HEK293 (cell line): ENCODE measurements around the gene FAM83D.
A peak's percentile ranks its signal among the peaks of the same experiment; 100 is the strongest.

Experiments
- CTCF ChIA-PET: fragments of 350-600 bp; formaldehyde crosslinking; extraction: SDS; loops from one replicate; lab custom pipeline; 2021; ENCODE audit warnings: antibody characterized with exemption; lab: Yijun Ruan, JAX
- POLR2A ChIA-PET: fragments of 300-600 bp; formaldehyde crosslinking; extraction: SDS; loops from one replicate; lab custom pipeline; 2020; ENCODE audit warnings: antibody characterized with exemption, inconsistent platforms; lab: Yijun Ruan, JAX
- H3K27ac ChIP-seq: fragments of 200-500 bp; sonication (Bioruptor generic); 2 replicates; pipeline ENCODE4 v1.5.1; 2014; ENCODE audit warnings: low read depth, low read length, control low read depth, inconsistent platforms; ENCODE audit errors: extremely low read depth
- H3K36me3 ChIP-seq, 2 experiments: fragments of 200-500 bp in 1 of 2; sonication (Bioruptor generic) in 1 of 2; 1 replicate in 1 of 2; 2 replicates in 1 of 2; pipeline ENCODE4 v1.5.1; 2014 to 2017; ENCODE audit warnings: inconsistent platforms in 2 of 2, low read length in 2 of 2; ENCODE audit not compliant: control insufficient read depth in 2 of 2, insufficient read depth in 1 of 2
- H3K4me1 ChIP-seq: fragments of 200-500 bp; sonication (Bioruptor generic); 2 replicates; pipeline ENCODE4 v1.5.1; 2014; ENCODE audit warnings: mild to moderate bottlenecking, low read length, inconsistent platforms; ENCODE audit not compliant: control insufficient read depth, insufficient read depth
- H3K4me3 ChIP-seq: 2 replicates; pipeline ENCODE4 v1.5.1; 2011; ENCODE audit warnings: low read depth, mild to moderate bottlenecking, control low read depth, low read length, moderate library complexity
- H3K9me3 ChIP-seq: fragments of 200-500 bp; sonication (Bioruptor generic); 2 replicates; pipeline ENCODE4 v1.5.1; 2014; ENCODE audit warnings: low read depth, low read length, inconsistent platforms; ENCODE audit not compliant: control insufficient read depth, insufficient read depth
- ELK4 ChIP-seq: IDR thresholded peaks from 2 replicates; pipeline ENCODE4 v1.6.1; 2011; ENCODE audit warnings: mild to moderate bottlenecking, low read depth, low read length, borderline replicate concordance
- MZF1 ChIP-seq: fragments of 450-650 bp; formaldehyde crosslinking; IDR thresholded peaks from 2 replicates; pipeline ENCODE4 v1.5.1; 2017; ENCODE audit warnings: missing biosample characterization, missing genetic modification characterization, borderline replicate concordance
- SETDB1 ChIP-seq: IDR thresholded peaks from one replicate; pipeline ENCODE4 v1.6.1; 2017; ENCODE audit warnings: mild to moderate bottlenecking, low read length, moderate library complexity, mixed read lengths; ENCODE audit not compliant: insufficient read length
- WT1 ChIP-seq: fragments of 450-650 bp; formaldehyde crosslinking; IDR thresholded peaks from 2 replicates; pipeline ENCODE4 v1.5.1; 2016; ENCODE audit warnings: missing biosample characterization, missing genetic modification characterization
- YY2 ChIP-seq: fragments of 450-650 bp; formaldehyde crosslinking; IDR thresholded peaks from 2 replicates; pipeline ENCODE4 v1.5.1; 2016; ENCODE audit warnings: missing biosample characterization, missing genetic modification characterization
- ZBTB44 ChIP-seq: fragments of 450-650 bp; IDR thresholded peaks from 2 replicates; pipeline ENCODE4 v1.5.1; 2018; ENCODE audit warnings: missing biosample characterization, mild to moderate bottlenecking, missing genetic modification characterization
- ZBTB48 ChIP-seq: fragments of 450-650 bp; formaldehyde crosslinking; IDR thresholded peaks from 2 replicates; pipeline ENCODE4 v1.5.1; 2016; ENCODE audit warnings: missing biosample characterization, missing genetic modification characterization
- ZNF121 ChIP-seq: fragments of 450-650 bp; formaldehyde crosslinking; IDR thresholded peaks from 2 replicates; pipeline ENCODE4 v1.5.1; 2016; ENCODE audit warnings: missing biosample characterization, missing genetic modification characterization
- ZNF133 ChIP-seq: fragments of 450-650 bp; formaldehyde crosslinking; IDR thresholded peaks from 2 replicates; pipeline ENCODE4 v1.5.1; 2016; ENCODE audit warnings: missing biosample characterization, missing genetic modification characterization
- ZNF138 ChIP-seq: fragments of 450-650 bp; formaldehyde crosslinking; IDR thresholded peaks from 2 replicates; pipeline ENCODE4 v1.5.1; 2016; ENCODE audit warnings: missing biosample characterization, missing genetic modification characterization, borderline replicate concordance
- ZNF140 ChIP-seq: fragments of 450-650 bp; formaldehyde crosslinking; IDR thresholded peaks from 2 replicates; pipeline ENCODE4 v1.5.1; 2016; ENCODE audit warnings: missing biosample characterization, missing genetic modification characterization
- ZNF23 ChIP-seq: fragments of 450-650 bp; formaldehyde crosslinking; IDR thresholded peaks from 2 replicates; pipeline ENCODE4 v1.5.1; 2016; ENCODE audit warnings: missing biosample characterization, missing genetic modification characterization, borderline replicate concordance
- ZNF311 ChIP-seq: fragments of 450-650 bp; formaldehyde crosslinking; IDR thresholded peaks from 2 replicates; pipeline ENCODE4 v1.5.1; 2017; ENCODE audit warnings: missing biosample characterization, missing genetic modification characterization, borderline replicate concordance
- ZNF362 ChIP-seq: fragments of 450-650 bp; formaldehyde crosslinking; IDR thresholded peaks from 2 replicates; pipeline ENCODE4 v1.5.1; 2016; ENCODE audit warnings: missing biosample characterization, missing genetic modification characterization
- ZNF416 ChIP-seq: fragments of 450-650 bp; formaldehyde crosslinking; IDR thresholded peaks from 2 replicates; pipeline ENCODE4 v1.5.1; 2016; ENCODE audit warnings: missing biosample characterization, missing genetic modification characterization
- ZNF473 ChIP-seq: fragments of 450-650 bp; formaldehyde crosslinking; IDR thresholded peaks from 2 replicates; pipeline ENCODE4 v1.5.1; 2017; ENCODE audit warnings: missing biosample characterization, missing genetic modification characterization
- ZNF521 ChIP-seq: fragments of 450-650 bp; formaldehyde crosslinking; IDR thresholded peaks from 2 replicates; pipeline ENCODE4 v1.5.1; 2017; ENCODE audit warnings: missing biosample characterization, mild to moderate bottlenecking, missing genetic modification characterization
- ZNF571 ChIP-seq: fragments of 450-650 bp; formaldehyde crosslinking; IDR thresholded peaks from 2 replicates; pipeline ENCODE4 v1.5.0; 2017; ENCODE audit warnings: missing biosample characterization, missing genetic modification characterization
- ZNF623 ChIP-seq: fragments of 450-650 bp; formaldehyde crosslinking; IDR thresholded peaks from 2 replicates; pipeline ENCODE4 v1.5.1; 2016; ENCODE audit warnings: missing biosample characterization, missing genetic modification characterization
- ZNF692 ChIP-seq: fragments of 450-650 bp; formaldehyde crosslinking; IDR thresholded peaks from 2 replicates; pipeline ENCODE4 v1.5.1; 2016; ENCODE audit warnings: missing biosample characterization, missing genetic modification characterization
- ZSCAN30 ChIP-seq: fragments of 450-650 bp; IDR thresholded peaks from 2 replicates; pipeline ENCODE4 v1.5.1; 2018; ENCODE audit warnings: missing biosample characterization, mild to moderate bottlenecking, missing genetic modification characterization, moderate library complexity
- TF ChIP-seq, protein P1 (sequence below): fragments of 450-650 bp; formaldehyde crosslinking; IDR thresholded peaks from 2 replicates; pipeline ENCODE4 v1.5.1; 2016; ENCODE audit warnings: missing biosample characterization, missing genetic modification characterization, low read depth

Gene FAM83D

GRCh38 chr20:38930242-38930569, 4.0 kb downstream of the FAM83D start (continued):
- TF ChIP-seq ZNF23: no peak
- TF ChIP-seq ZNF623: no peak
- no peak for TF ChIP-seq ZSCAN30 (tag by site-specific recombination)
- no peak for TF ChIP-seq ZNF140 (tag by site-specific recombination)

DNA sequence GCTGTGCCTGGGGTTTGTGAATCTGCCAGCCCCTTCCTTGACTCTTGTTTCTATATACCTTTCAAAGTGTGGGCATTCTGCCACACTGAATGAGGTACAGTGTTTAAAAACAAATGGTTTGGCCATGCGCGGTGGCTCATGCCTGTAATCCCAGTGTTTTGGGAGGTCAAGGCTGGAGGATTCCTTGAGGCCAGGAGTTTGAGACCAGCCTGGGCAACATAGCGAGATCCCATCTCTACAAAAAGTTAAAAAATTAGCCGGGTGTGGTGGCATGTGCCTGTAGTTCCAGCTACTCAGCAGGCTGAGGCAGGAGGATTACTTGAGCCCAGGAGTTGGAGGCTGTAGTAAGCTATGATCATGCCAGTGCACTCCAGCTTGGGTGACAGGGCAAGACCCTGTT, 5.8 kb downstream of the FAM83D start:
- ChIA-PET CTCF (no interaction called here), POLR2A (interaction anchor here (1.0 kb wide), 1 partner anchor 30 kb away, joined by 3 read pairs; the partner anchor contains the start of gene DHX35)
- TF ChIP-seq ZNF121 (tag by site-specific recombination) (peak; percentile 62), MZF1 (tag by site-specific recombination) (no peak), ZBTB48 (tag by site-specific recombination) (no peak), SETDB1 (no peak)
- Histone ChIP-seq H3K9me3 (no peaks in the 10 kb centered on the region), H3K4me1 (peaks cover 4% of the 10 kb centered on the region; the same call in 1 of the 2 replicates), H3K27ac (no peak overlapping the region), H3K4me3 (no peak overlapping the region), H3K36me3 (peaks cover 3 to 52% of the 10 kb centered on the region in 2 experiments; a peak in 2 of 3 replicates)

DNA sequence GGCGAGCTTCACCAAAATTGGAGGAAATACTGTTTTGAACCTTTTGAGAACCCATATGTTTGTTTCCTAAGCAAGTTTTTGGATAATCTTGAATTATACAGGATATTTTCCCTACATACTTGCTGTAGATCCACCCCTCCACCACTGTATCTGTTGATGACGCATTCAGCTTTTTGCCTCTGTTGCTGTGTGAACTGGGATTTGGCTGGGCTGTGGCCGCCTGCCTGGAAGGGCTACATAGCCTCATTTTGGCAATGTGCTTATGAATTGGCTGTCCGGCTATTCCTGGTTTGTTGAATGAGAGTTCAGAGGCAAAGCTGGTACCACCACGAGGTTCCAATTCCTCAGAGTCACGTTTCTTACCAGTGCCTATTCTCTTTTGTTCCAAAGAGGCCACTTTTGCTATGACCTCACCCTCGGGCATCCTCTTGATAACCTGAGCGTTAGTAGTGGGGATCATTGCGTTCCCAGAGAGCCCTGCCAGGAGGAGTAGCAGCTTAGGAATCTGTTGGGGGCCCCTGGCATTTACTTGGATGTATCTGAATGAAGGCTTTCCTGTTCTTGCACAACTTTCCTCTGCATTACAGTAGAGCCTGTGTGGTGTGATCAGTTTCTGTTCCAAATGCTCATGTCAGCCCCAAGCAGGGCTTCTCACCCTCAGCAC, 6.4 kb downstream of the FAM83D start:
- Histone ChIP-seq H3K27ac (no peak overlapping the region), H3K4me1 (peaks cover 4% of the 10 kb centered on the region; the same call in 1 of the 2 replicates), H3K36me3 (peaks cover 3 to 58% of the 10 kb centered on the region in 2 experiments; a peak in 2 of 3 replicates), H3K4me3 (no peak overlapping the region), H3K9me3 (no peaks in the 10 kb centered on the region)
- TF ChIP-seq, protein P1, sequence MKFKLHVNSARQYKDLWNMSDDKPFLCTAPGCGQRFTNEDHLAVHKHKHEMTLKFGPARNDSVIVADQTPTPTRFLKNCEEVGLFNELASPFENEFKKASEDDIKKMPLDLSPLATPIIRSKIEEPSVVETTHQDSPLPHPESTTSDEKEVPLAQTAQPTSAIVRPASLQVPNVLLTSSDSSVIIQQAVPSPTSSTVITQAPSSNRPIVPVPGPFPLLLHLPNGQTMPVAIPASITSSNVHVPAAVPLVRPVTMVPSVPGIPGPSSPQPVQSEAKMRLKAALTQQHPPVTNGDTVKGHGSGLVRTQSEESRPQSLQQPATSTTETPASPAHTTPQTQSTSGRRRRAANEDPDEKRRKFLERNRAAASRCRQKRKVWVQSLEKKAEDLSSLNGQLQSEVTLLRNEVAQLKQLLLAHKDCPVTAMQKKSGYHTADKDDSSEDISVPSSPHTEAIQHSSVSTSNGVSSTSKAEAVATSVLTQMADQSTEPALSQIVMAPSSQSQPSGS (tag by site-specific recombination): 0 out of 2 replicates have a peak, but pooled peaks have one; percentile 3
- no peak for TF ChIP-seq ZNF521 (tag by site-specific recombination)
- no peak for TF ChIP-seq ZBTB44 (tag by site-specific recombination)
- ChIA-PET POLR2A (interaction anchor here (1.0 kb wide), 1 partner anchor 30 kb away, joined by 3 read pairs; the partner anchor contains the start of gene DHX35), CTCF (no interaction called here)

DNA sequence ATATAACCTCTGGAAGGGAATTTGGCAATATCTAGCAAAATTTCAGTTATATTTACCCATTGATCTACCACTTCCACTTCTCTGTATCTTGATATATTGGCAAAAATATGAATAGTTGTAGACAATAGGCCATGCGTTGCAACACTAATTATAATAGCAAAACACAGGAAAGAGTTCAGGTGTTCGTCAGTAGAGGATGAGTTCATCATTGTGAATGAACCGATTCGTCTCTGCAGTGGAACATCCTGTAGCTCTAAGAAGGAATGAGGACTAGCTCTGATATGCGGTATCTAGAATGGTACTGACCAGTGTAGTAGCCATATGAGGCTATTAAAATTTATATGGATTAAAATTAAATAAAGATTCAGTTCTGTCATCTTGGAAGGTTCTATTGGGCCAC, 8.3 kb downstream of the FAM83D start:
- Histone ChIP-seq H3K4me1 (no peaks in the 10 kb centered on the region), H3K9me3 (no peaks in the 10 kb centered on the region), H3K27ac (no peak overlapping the region), H3K4me3 (no peak overlapping the region), H3K36me3 (peaks cover 3 to 67% of the 10 kb centered on the region in 2 experiments; a peak in 2 of 3 replicates)
- ChIA-PET POLR2A (interaction anchor here (1.5 kb wide), 1 partner anchor 28 kb away, joined by 3 read pairs; the partner anchor contains the start of gene DHX35), CTCF (interaction anchor here (0.7 to 1.0 kb wide), 2 partner anchors 63 to 259 kb away, joined by 3 to 4 read pairs; no protein-coding TSS in a partner anchor)
- TF ChIP-seq ZNF138 (no peak), ZNF416 (tag by site-specific recombination) (no peak), ZNF571 (tag by site-specific recombination) (no peak), ZNF473 (tag by site-specific recombination) (no peak), YY2 (tag by site-specific recombination) (no peak), ZNF133 (tag by site-specific recombination) (no peak), ELK4 (no peak), ZNF692 (tag by site-specific recombination) (no peak), WT1 (tag by site-specific recombination) (no peak), ZNF311 (tag by site-specific recombination) (no peak), ZNF362 (tag by site-specific recombination) (no peak), ZNF140 (tag by site-specific recombination) (no peak)
